HCT116 (cell line): Measurements from ENCODE around the gene NTS.

Source experiments
- CEBPB ChIP-seq: IDR thresholded peaks from 2 replicates; pipeline ENCODE4 v1.6.1; 2012; ENCODE audit warnings: low read depth
- EZH2 ChIP-seq: fragments of 200-600 bp; sonication (generic); IDR thresholded peaks from 2 replicates; pipeline ENCODE4 v1.6.1; 2017; ENCODE audit warnings: antibody characterized with exemption, mixed run types
- JUND ChIP-seq: IDR thresholded peaks from 2 replicates; pipeline ENCODE4 v1.6.1; 2012
- POLR2A ChIP-seq: IDR thresholded peaks from 2 replicates; pipeline ENCODE4 v1.7.0; 2011; ENCODE audit warnings: borderline replicate concordance; ENCODE audit not compliant: insufficient read depth, insufficient read length; ENCODE audit errors: extremely low read depth
- POLR2AphosphoS5 ChIP-seq: IDR thresholded peaks from 2 replicates; pipeline ENCODE4 v1.6.1; 2011; ENCODE audit warnings: mild to moderate bottlenecking, low read depth, low read length, moderate library complexity
- RAD21 ChIP-seq: IDR thresholded peaks from 2 replicates; pipeline ENCODE4 v1.6.1; 2012; ENCODE audit warnings: low read depth, mild to moderate bottlenecking
- SIN3A ChIP-seq: IDR thresholded peaks from 2 replicates; pipeline ENCODE4 v1.6.1; 2012; ENCODE audit warnings: low read depth
- SP1 ChIP-seq: IDR thresholded peaks from 2 replicates; pipeline ENCODE4 v1.6.1; 2012; ENCODE audit warnings: low read depth
- SRF ChIP-seq: IDR thresholded peaks from 2 replicates; pipeline ENCODE4 v1.6.1; 2012; ENCODE audit warnings: low read depth
- TCF7L2 ChIP-seq: IDR thresholded peaks from 2 replicates; pipeline ENCODE4 v1.7.0; 2011; ENCODE audit warnings: borderline replicate concordance, inconsistent platforms; ENCODE audit not compliant: insufficient read depth, insufficient read length; ENCODE audit errors: extremely low read depth
- ZNF274 ChIP-seq: fragments of 200-500 bp; sonication (Bioruptor generic); IDR thresholded peaks from 2 replicates; pipeline ENCODE4 v1.6.1; 2014; ENCODE audit warnings: mild to moderate bottlenecking, low read depth, low read length, inconsistent platforms
- TF ChIP-seq, protein P1 (sequence below), 3 experiments: fragments of 200-600 bp in 1 of 3; sonication (generic) in 1 of 3; IDR thresholded peaks in 2 of 3; conservative IDR thresholded peaks in 1 of 3; 2 replicates each; pipeline ENCODE4 v1.5.1; 2012 to 2017; ENCODE audit warnings: low read depth in 2 of 3, low read length in 2 of 3, antibody characterized with exemption in 1 of 3, borderline replicate concordance in 1 of 3, control low read depth in 1 of 3, mild to moderate bottlenecking in 1 of 3, mixed read lengths in 1 of 3, mixed run types in 1 of 3, moderate library complexity in 1 of 3; ENCODE audit not compliant: insufficient read depth in 1 of 3
- TF ChIP-seq, protein P2 (sequence below): IDR thresholded peaks from 2 replicates; pipeline ENCODE4 v1.6.1; 2012

DNA sequence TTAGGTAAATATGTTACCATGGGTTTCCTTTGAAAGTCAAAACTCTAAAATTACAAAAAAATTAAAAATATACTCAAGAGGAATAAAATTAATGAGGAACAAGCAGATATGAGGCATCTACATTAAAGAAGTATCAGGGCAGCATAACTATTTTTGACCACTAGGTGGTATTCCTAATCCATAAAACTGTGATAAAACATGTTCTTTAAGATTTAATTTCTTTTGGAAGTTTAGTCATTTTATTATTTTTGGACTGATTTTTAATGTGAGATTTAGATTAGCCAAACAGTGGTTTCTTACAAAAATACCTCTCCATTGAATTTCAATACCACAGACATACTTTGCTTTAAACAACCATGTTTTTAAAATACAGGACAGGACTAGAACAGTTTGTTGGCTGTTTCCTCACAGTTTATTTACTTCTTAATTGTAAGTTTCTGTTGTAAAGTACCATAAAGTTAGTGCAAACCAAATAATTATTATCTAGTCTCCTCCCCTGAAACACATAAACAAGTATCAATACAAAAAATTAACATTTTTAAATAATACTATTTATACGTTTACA lies 49.8 kb downstream of the NTS start:
- TF ChIP-seq CEBPB (no peak), SIN3A (no peak), EZH2 (no peak), ZNF274 (no peak), SP1 (no peak), POLR2AphosphoS5 (no peak), POLR2A (no peak), JUND (no peak), RAD21 (peak; percentile 69), TCF7L2 (no peak), SRF (no peak)
- TF ChIP-seq, protein P1, sequence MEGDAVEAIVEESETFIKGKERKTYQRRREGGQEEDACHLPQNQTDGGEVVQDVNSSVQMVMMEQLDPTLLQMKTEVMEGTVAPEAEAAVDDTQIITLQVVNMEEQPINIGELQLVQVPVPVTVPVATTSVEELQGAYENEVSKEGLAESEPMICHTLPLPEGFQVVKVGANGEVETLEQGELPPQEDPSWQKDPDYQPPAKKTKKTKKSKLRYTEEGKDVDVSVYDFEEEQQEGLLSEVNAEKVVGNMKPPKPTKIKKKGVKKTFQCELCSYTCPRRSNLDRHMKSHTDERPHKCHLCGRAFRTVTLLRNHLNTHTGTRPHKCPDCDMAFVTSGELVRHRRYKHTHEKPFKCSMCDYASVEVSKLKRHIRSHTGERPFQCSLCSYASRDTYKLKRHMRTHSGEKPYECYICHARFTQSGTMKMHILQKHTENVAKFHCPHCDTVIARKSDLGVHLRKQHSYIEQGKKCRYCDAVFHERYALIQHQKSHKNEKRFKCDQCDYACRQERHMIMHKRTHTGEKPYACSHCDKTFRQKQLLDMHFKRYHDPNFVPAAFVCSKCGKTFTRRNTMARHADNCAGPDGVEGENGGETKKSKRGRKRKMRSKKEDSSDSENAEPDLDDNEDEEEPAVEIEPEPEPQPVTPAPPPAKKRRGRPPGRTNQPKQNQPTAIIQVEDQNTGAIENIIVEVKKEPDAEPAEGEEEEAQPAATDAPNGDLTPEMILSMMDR (IDR thresholded peaks at IDR 0.05 in 2 of 3, conservative IDR thresholded peaks at IDR 0.05 in 1 of 3; ENCODE audit: borderline replicate concordance in 1 of 3, insufficient read depth in 1 of 3, low read depth in 2 of 3, low read length in 2 of 3): peak; percentile 36 to 73 (median 41); a peak in 4 of 6 replicates
- TF ChIP-seq, protein P2, sequence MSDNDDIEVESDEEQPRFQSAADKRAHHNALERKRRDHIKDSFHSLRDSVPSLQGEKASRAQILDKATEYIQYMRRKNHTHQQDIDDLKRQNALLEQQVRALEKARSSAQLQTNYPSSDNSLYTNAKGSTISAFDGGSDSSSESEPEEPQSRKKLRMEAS: no peak
